Colonic mucosa (tissue), 4 donors: ENCODE data around the gene KCNE1. TPM values are rescaled to one million over a fixed set of nuclear protein-coding genes. Genes with fewer than 3 reads are reported as not detected.
"Not testable (repeated sequence)": the region's sequence is repeated elsewhere in the genome, so short reads cannot be mapped to it uniquely, and the experiment has no call there.

Source experiments
- DNase-seq: peaks from one replicate; pipeline ENCODE4 v3.0.0-alpha.2; 2020
- H3K27ac ChIP-seq: fragments of 200-600 bp; one replicate; pipeline ENCODE4 v1.8.0; 2021
- H3K27me3 ChIP-seq: fragments of 200-600 bp; one replicate; pipeline ENCODE4 v1.8.0; 2021
- H3K36me3 ChIP-seq: fragments of 200-600 bp; one replicate; pipeline ENCODE4 v1.8.0; 2021
- H3K4me1 ChIP-seq: fragments of 200-600 bp; one replicate; pipeline ENCODE4 v1.8.0; 2021; ENCODE audit warnings: mild to moderate bottlenecking
- H3K4me3 ChIP-seq: fragments of 200-600 bp; one replicate; pipeline ENCODE4 v1.8.0; 2021
- H3K9ac ChIP-seq, 2 donors: one replicate each; pipeline ENCODE4 v1.7.0; 2013; ENCODE audit warnings: control low read depth in 2 of 2, low read depth in 2 of 2, low read length in 2 of 2
- H3K9me3 ChIP-seq: fragments of 200-600 bp; one replicate; pipeline ENCODE4 v1.8.0; 2021
- intact Hi-C: fragments of 100-400 bp; cut with DNase I; formaldehyde crosslinking; loops from one replicate; pipeline ENCODE4 v1.14.1; 2022
- total RNA-seq, 2 donors: library from RNA; stranded (reverse); fragmentation: NEBNext Ultra II Directional in 1 of 2; extraction: Animal tissue kit (Norgen Biotek cat#: 25700) in 1 of 2; gene quantifications; one replicate each; pipeline ENCODE4 v1.2.1, GENCODE V29; 2021
- donor health status: healthy.
- donor health status: DM: no; HTN: no; CAD: no.
- donor health status: DM: no; HTN: no; CAD: no.

KCNE1 gene
- total RNA-seq, 2 donors from 2014 or later, result 0.11 TPM; not detected in 1

GRCh38 chr21:34455628-34456027, 56.4 kb downstream of the KCNE1 start:
- H3K27me3 ChIP-seq, H3K9ac ChIP-seq, H3K9me3 ChIP-seq, DNase-seq, intact Hi-C loops, H3K36me3 ChIP-seq, H3K27ac ChIP-seq, H3K4me3 ChIP-seq, H3K4me1 ChIP-seq: not testable (repeated sequence)

DNA sequence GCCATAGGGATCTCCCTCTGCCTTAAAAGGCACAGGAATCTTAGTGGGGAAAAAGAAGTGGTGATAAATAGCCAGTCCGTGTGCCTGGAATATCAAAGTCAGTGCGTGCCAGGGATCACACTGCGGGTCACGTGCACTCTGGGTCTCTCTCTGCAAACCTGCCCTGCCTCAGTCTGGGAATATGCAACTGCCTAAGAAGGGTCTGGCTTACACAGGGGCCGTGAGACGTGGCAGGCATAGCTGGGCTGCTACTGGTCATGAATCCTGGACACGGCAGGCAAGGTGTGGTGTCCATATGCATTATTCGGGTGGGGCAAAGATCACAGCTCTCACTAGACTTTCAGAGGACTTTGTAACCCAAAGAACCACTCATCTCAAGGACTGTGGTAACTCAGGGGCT, 65.0 kb downstream of the KCNE1 start:
- H3K27ac ChIP-seq, H3K27me3 ChIP-seq, H3K9ac ChIP-seq, H3K4me1 ChIP-seq, DNase-seq, intact Hi-C loops, H3K36me3 ChIP-seq, H3K4me3 ChIP-seq, H3K9me3 ChIP-seq: not testable (repeated sequence)

GRCh38 chr21:34443486-34443885, 68.5 kb downstream of the KCNE1 start:
- intact Hi-C loops, DNase-seq, H3K4me3 ChIP-seq, H3K4me1 ChIP-seq, H3K27ac ChIP-seq, H3K36me3 ChIP-seq, H3K9me3 ChIP-seq, H3K27me3 ChIP-seq, H3K9ac ChIP-seq: not testable (repeated sequence)

- H3K27me3 ChIP-seq, H3K4me3 ChIP-seq, H3K9me3 ChIP-seq, intact Hi-C loops, H3K9ac ChIP-seq, H3K27ac ChIP-seq, H3K4me1 ChIP-seq, DNase-seq, H3K36me3 ChIP-seq: not testable (repeated sequence)
Measured at GRCh38 chr21:34429710-34430109, 82.3 kb downstream of the KCNE1 start.

DNA sequence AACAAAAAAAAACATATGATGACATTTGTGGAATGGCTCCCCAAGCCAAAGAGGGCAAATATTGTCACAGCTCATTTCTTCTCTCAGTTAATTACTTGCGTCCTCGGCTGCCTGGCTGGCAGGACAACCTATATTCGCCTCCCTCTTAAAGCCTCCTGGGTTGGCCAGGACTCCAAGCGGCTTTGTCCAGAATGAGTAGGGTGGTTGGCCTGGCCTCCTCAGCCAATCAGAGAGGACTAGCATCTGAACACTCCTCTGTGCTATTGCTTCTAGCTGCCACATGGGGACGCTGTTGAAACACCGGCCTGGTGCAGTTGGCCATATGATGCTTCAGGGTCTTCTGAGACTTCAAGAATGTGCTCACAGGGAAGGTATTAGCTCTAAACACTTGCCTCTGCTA, 83.6 kb downstream of the KCNE1 start:
- intact Hi-C loops, H3K4me1 ChIP-seq, DNase-seq: not testable (repeated sequence)

GRCh38 chr21:34427339-34427738, 84.7 kb downstream of the KCNE1 start:
- H3K4me3 ChIP-seq, H3K27me3 ChIP-seq, DNase-seq, H3K9ac ChIP-seq, H3K4me1 ChIP-seq, intact Hi-C loops, H3K27ac ChIP-seq, H3K36me3 ChIP-seq, H3K9me3 ChIP-seq: not testable (repeated sequence)

More for the DNA sequence above, 83.6 kb downstream of the KCNE1 start:
- H3K27ac ChIP-seq, H3K9me3 ChIP-seq, H3K9ac ChIP-seq, H3K27me3 ChIP-seq, H3K36me3 ChIP-seq, H3K4me3 ChIP-seq: not testable (repeated sequence)

DNA sequence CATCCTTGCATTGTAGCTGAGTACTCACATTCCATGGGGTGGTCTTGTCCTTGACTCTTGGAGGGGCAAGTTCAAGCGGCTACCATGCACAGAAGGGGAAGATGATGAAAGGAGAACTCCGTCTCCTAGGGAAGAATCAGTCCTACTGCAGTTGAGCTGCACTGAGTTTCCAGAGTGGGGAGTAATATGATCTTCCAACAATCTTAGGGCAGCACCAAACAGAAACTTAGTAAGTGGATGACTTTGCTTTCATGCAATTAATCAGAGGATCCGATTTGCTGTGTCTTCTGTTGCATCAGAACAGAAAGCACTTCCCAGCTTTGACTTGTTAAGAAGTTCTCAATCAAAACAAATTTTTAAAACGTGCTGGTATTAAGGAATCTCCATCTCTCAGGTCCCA, 88.2 kb downstream of the KCNE1 start, which contains the start of gene SMIM34:
Gene SMIM34, minus strand, starts transcription at position 147 of the 400 bp plus-strand sequence. Its CDS starts 112 bp downstream, at position 35.
- intact Hi-C loops, DNase-seq: not testable (repeated sequence)

DNA sequence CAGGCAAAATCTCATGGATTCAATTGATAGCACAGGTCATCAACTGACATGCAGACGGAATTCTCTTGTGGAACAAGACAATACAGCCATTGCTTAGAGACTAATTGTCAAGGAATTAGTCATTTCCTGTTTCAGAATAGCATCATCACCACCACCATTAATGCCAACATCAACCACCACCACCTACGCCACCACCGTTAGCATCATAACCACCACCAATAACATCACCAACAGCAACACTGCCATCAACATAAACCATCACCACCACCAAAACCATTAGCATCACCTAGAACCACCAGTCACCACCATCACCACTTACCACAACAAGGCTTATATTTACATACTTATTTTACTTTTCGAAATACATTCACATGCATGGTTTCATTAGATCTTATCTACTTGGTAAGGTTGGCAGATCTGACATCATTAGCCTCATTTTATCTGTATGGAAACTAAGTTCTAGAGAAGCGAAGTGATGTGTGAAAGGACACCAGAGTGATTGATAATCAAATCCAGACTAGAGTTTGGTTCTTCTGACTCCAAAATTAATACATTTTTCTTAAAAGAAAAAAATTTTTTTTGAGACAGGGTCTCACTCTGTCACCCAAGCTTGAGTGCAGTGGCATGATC, 94.4 kb downstream of the KCNE1 start:
- H3K9ac ChIP-seq, H3K9me3 ChIP-seq, intact Hi-C loops, H3K27ac ChIP-seq, H3K36me3 ChIP-seq, H3K27me3 ChIP-seq, H3K4me1 ChIP-seq, DNase-seq, H3K4me3 ChIP-seq: not testable (repeated sequence)

More for the DNA sequence above, 88.2 kb downstream of the KCNE1 start, which contains the start of gene SMIM34:
- not testable (repeated sequence) for H3K4me1 ChIP-seq, H3K27ac ChIP-seq, H3K9ac ChIP-seq, H3K36me3 ChIP-seq, H3K4me3 ChIP-seq, H3K9me3 ChIP-seq, H3K27me3 ChIP-seq

DNA sequence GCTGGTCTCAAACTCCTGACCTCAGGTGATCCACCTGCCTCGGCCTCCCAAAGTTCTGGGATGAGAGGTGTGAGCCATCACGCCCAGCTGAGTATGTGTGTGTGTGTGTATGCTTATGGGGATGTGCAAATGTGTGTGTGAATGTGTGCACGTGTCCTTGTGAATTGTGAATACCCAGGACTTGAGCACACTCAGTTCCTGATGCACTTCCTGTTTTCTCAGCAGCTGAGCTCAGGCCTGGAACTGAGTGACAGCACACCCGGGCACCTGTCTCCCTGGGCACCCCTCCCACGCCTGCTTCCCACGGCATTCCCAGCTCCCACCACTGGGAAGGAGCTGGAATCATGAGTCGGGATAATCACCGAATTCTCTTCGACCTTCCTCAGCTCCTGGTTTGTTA, 104.7 kb downstream of the KCNE1 start:
- DNase-seq, H3K4me1 ChIP-seq, intact Hi-C loops, H3K9me3 ChIP-seq, H3K36me3 ChIP-seq, H3K27me3 ChIP-seq, H3K9ac ChIP-seq, H3K4me3 ChIP-seq, H3K27ac ChIP-seq: not testable (repeated sequence)

DNA sequence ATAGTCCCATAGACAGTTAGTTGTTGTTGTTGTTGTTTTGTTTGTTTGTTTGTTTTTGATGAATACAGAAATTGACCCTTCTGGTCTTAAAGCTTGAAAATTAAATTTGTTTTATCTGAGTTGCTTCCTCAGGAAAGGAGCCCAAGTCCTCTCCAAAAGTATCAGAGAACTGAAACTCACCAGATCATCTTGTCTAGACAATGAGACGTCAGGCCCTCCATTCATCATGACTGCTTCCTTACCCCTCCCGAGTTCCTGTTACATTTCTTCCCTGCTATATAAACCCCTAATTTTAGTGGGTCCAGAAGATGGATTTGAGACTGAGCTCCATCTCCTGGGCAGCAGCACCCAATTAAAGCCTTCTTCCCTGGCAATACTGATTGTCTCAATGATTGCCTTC, 105.3 kb downstream of the KCNE1 start:
- H3K4me3 ChIP-seq, H3K9ac ChIP-seq, H3K27me3 ChIP-seq, H3K27ac ChIP-seq, H3K36me3 ChIP-seq, H3K4me1 ChIP-seq, intact Hi-C loops, DNase-seq, H3K9me3 ChIP-seq: not testable (repeated sequence)

DNA sequence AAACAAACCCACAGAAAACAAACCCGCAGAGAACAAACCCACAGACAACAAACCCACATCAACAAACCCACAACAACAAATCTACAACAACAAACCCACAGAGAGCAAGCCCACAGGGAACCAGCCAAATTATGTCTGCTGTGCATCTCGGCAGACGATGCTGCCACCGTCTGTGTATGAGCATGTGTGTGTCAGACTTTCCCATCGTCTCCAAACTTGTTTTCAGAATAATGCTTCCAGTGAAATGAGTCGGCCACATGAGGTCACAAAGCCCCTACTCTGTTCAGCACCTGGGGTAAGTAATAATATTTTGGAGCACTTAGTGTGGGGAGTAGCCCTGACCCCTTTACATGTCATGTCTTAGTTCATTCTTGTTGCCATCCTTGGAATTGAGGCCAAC, 105.9 kb downstream of the KCNE1 start:
- intact Hi-C loops, H3K9ac ChIP-seq, H3K4me1 ChIP-seq, H3K9me3 ChIP-seq, H3K4me3 ChIP-seq, H3K27me3 ChIP-seq, H3K36me3 ChIP-seq, H3K27ac ChIP-seq, DNase-seq: not testable (repeated sequence)

DNA sequence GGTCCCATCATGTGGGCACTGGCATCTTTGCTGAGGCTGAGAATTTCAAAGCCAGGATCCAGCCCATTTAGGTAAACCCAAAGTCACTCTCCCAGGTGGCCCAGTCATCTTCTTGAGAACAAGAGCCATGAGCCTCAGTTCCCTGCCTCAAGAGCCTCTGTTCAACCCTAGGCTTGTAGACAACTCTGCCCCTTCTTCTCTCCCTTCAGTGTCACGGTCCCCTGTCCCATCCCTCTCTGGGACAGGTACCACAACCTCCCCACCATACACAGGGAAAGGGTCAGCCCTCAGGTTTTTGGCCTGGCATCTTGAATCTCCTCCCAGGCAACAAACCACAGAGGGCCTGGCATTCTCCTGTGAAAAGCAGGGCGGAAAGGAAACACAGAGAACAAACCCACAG, 106.3 kb downstream of the KCNE1 start:
- H3K9me3 ChIP-seq, H3K27ac ChIP-seq, DNase-seq, H3K27me3 ChIP-seq, H3K4me1 ChIP-seq, H3K9ac ChIP-seq, H3K4me3 ChIP-seq, H3K36me3 ChIP-seq, intact Hi-C loops: not testable (repeated sequence)

GRCh38 chr21:34404742-34405141, 107.3 kb downstream of the KCNE1 start:
- H3K4me3 ChIP-seq, H3K9me3 ChIP-seq, H3K27ac ChIP-seq, H3K4me1 ChIP-seq, intact Hi-C loops, H3K27me3 ChIP-seq, H3K9ac ChIP-seq, DNase-seq, H3K36me3 ChIP-seq: not testable (repeated sequence)

- intact Hi-C loops, H3K4me3 ChIP-seq, H3K27me3 ChIP-seq, H3K36me3 ChIP-seq, H3K27ac ChIP-seq, H3K9ac ChIP-seq, DNase-seq, H3K9me3 ChIP-seq, H3K4me1 ChIP-seq: not testable (repeated sequence)
Measured at GRCh38 chr21:34400522-34400921, 111.5 kb downstream of the KCNE1 start.
